ENCODE measurements around the gene SLC9A2. TPM values are rescaled to one million over a fixed set of nuclear protein-coding genes. Genes with fewer than 3 reads are reported as not detected.

SLC9A2 gene
- total and polyA plus RNA-seq, 2 donors (not counting 1 experiment from before 2014, with no cell fraction given): not detected

DNA sequence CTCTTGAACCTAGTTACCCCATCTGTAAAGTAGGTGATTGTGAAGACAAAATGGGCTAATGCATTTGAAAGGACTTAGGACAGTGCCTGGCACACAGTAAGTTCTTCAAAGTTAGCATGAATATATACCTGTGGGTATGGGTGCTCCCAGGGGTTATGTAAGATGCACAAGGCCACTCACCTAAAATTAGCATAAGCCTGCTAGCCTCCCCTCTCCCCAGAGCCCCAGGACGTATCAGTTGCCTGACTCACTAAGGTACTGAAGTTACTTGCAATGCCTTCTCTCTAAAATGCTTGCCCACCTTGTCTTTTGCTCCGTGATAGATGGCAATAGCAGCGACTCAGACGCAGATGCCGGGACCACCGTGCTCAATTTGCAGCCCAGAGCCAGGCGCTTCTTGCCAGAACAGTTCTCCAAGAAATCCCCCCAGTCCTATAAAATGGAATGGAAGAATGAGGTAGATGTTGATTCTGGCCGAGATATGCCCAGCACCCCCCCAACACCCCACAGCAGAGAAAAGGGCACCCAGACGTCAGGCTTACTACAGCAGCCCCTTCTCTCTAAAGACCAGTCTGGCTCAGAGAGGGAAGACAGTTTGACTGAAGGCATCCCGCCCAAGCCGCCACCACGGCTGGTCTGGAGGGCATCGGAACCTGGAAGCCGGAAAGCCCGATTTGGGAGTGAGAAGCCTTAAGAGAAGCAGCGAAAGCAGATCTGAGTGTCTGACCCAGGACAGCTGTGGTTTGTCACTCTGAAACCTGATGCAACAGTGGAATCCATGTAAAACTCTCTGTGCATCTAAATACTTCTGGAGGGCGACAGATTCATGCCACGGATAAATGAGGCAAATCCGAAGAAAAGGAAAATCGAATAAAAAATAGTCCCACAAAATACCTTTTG is 88.7 kb downstream of the SLC9A2 start:
- intact Hi-C loops (cut with micrococcal nuclease): no loop called here
- no peak overlapping the region for H3K4me2 ChIP-seq (replicated peaks; ENCODE audit: low read depth, low read length, poor library complexity, severe bottlenecking)

More for the DNA sequence above, 88.7 kb downstream of the SLC9A2 start:
- no peaks in the 10 kb centered on the region for H3K9me3 Mint-ChIP-seq (ENCODE audit: insufficient read depth)
- CTCF ChIA-PET: no interaction called here
- H3K4me3 Mint-ChIP-seq: no peak overlapping the region
- Histone ChIP-seq H3K9me3 (ENCODE audit: control extremely low read depth in 1 of 3, control insufficient read depth in 2 of 3, insufficient read depth in 1 of 3, low read length in 2 of 3) (no peaks in the 10 kb centered on the region), H3K4me1 (ENCODE audit: control insufficient read depth in 2 of 2, insufficient read depth in 2 of 2, low read length in 2 of 2) (no peaks in the 10 kb centered on the region), H3K27ac (ENCODE audit: low read length in 2 of 2) (no peak overlapping the region), H3K79me2 (ENCODE audit: control insufficient read depth, insufficient read depth, low read length) (no peaks in the 10 kb centered on the region), H3K36me3 (replicated peaks in 1 of 2; ENCODE audit: control extremely low read depth in 1 of 2, control insufficient read depth in 1 of 2, extremely low read depth in 1 of 2, insufficient read depth in 2 of 2, low read length in 1 of 2) (no peaks in the 10 kb centered on the region), H4K20me1 (ENCODE audit: control insufficient read depth, insufficient read depth, low read length, poor library complexity, severe bottlenecking) (no peaks in the 10 kb centered on the region), H3K27me3 (replicated peaks in 1 of 4; ENCODE audit: control extremely low read depth in 1 of 4, control insufficient read depth in 3 of 4, insufficient read depth in 4 of 4, low read length in 3 of 4) (peaks cover 0 to 7% (median 1%) of the 10 kb centered on the region in 4 experiments), H3K4me3 (ENCODE audit: control extremely low read depth in 1 of 5, extremely low read depth in 1 of 5, insufficient read depth in 1 of 5, low read depth in 2 of 5, low read length in 4 of 5) (no peak overlapping the region), H2AFZ (ENCODE audit: insufficient read depth, low read depth, low read length, poor library complexity, severe bottlenecking) (no peak overlapping the region), H3K9ac (ENCODE audit: low read length) (no peak overlapping the region)
- TF ChIP-seq EZH2 (IDR thresholded peaks at IDR 0.05; ENCODE audit: borderline replicate concordance, insufficient read depth, low read depth, low read length, poor library complexity, severe bottlenecking): no peak
- TF ChIP-seq CTCF (IDR thresholded peaks at IDR 0.05): no peak
- DNase-seq (no peak), ATAC-seq (ENCODE audit: low read depth) (no peak)
- WGBS (ENCODE audit: insufficient coverage): 93% methylated on average over 10 of the region's 20 CpGs
- no peaks in the 10 kb centered on the region for H3K4me1 Mint-ChIP-seq
- peaks cover 10% of the 10 kb centered on the region for H3K27me3 Mint-ChIP-seq
- H3K27ac Mint-ChIP-seq: no peak overlapping the region
- POLR2A ChIA-PET: no interaction called here

Measured in B cell (primary cell).